Fibroblast of the conjunctiva (primary cell): Measurements from ENCODE around the gene SUOX.
"Not testable (repeated sequence)": the region's sequence is repeated elsewhere in the genome, so short reads cannot be mapped to it uniquely, and the experiment has no call there.

ENCODE experiments used
- DNase-seq: peaks from one replicate; pipeline ENCODE4 v3.0.0-alpha.2; 2010; ENCODE audit warnings: low read depth

Gene SUOX

GRCh38 chr12:55983232-55983842, 13.7 kb upstream of the SUOX start:
- no peak for DNase-seq

GRCh38 chr12:55984861-55985260, 12.2 kb upstream of the SUOX start:
- no peak for DNase-seq

- no peak for DNase-seq
These were observed 11.7 kb upstream of the SUOX start for GRCh38 chr12:55985341-55985740.

GRCh38 chr12:55985976-55986375, 11.1 kb upstream of the SUOX start:
- DNase-seq, result not testable (repeated sequence)

GRCh38 chr12:55991110-55991509, 6.0 kb upstream of the SUOX start:
- DNase-seq, result no peak

- DNase-seq, result no peak
These were observed 3.7 kb upstream of the SUOX start for GRCh38 chr12:55993230-55993853.

GRCh38 chr12:55995366-55995765, 1.7 kb upstream of the SUOX start:
- no peak for DNase-seq

- DNase-seq, result peak; percentile 51
These were observed 818 bp upstream of the SUOX start for GRCh38 chr12:55996201-55996714.

- no peak for DNase-seq
These were observed 421 bp downstream of the SUOX start for GRCh38 chr12:55997535-55997859.

GRCh38 chr12:55999522-55999921, 2.4 kb downstream of the SUOX start:
- not testable (repeated sequence) for DNase-seq

- not testable (repeated sequence) for DNase-seq
These were observed 3.0 kb downstream of the SUOX start for GRCh38 chr12:55999999-56000540.

- DNase-seq, result no peak
These were observed 4.5 kb downstream of the SUOX start for GRCh38 chr12:56001487-56002100.

- DNase-seq, result not testable (repeated sequence)
These were observed 6.3 kb downstream of the SUOX start for GRCh38 chr12:56003376-56003775.

GRCh38 chr12:56004211-56004610, 7.1 kb downstream of the SUOX start:
- no peak for DNase-seq

- no peak for DNase-seq
These were observed 10.8 kb downstream of the SUOX start for GRCh38 chr12:56007564-56008559.

GRCh38 chr12:56010111-56010570, 13.1 kb downstream of the SUOX start:
- DNase-seq, result no peak

- DNase-seq, result no peak
These were observed 14.5 kb downstream of the SUOX start for GRCh38 chr12:56011509-56012090.

GRCh38 chr12:56013482-56013881, 16.4 kb downstream of the SUOX start:
- DNase-seq, result no peak

GRCh38 chr12:56014205-56014604, 17.1 kb downstream of the SUOX start:
- DNase-seq, result no peak

- DNase-seq, result no peak
These were observed 20.1 kb downstream of the SUOX start for GRCh38 chr12:56017181-56017580.

GRCh38 chr12:56018356-56018755, 21.3 kb downstream of the SUOX start:
- no peak for DNase-seq
